Natural killer cell (primary cell): ENCODE results near the gene JOSD1. TPM values are rescaled to one million over a fixed set of nuclear protein-coding genes. Genes with fewer than 3 reads are reported as not detected.
A peak's percentile ranks its signal among the peaks of the same experiment; 100 is the strongest.

Experiments
- ATAC-seq, 3 donors: fragments of 150-1000 bp in 2 of 3; fragments of 200-7000 bp in 1 of 3; cut with Tn5 transposase; 1 replicate in 1 of 3; 2 replicates in 2 of 3; pipeline ENCODE4 v1.10.0; 2021; ENCODE audit warnings: mild to moderate bottlenecking in 2 of 3, moderate library complexity in 2 of 3
- DNase-seq, 2 donors: peaks; one replicate each; pipeline versions ENCODE4 v3.0.0 to v3.0.0-alpha.2; 2013 to 2021; ENCODE audit warnings: mixed read lengths in 1 of 2
- H3K27ac ChIP-seq: one replicate; pipeline ENCODE4 v1.5.1; 2013; ENCODE audit warnings: mild to moderate bottlenecking, low read length
- H3K27me3 ChIP-seq: one replicate; pipeline ENCODE4 v1.6.1; 2013; ENCODE audit warnings: low read length; ENCODE audit not compliant: control insufficient read depth, insufficient read depth
- H3K36me3 ChIP-seq: one replicate; pipeline ENCODE4 v1.6.1; 2013; ENCODE audit warnings: low read length; ENCODE audit not compliant: control insufficient read depth, insufficient read depth
- H3K4me1 ChIP-seq: one replicate; pipeline ENCODE4 v1.6.1; 2013; ENCODE audit warnings: low read length; ENCODE audit not compliant: control insufficient read depth, insufficient read depth
- H3K4me3 ChIP-seq: one replicate; pipeline ENCODE4 v1.5.1; 2013; ENCODE audit warnings: low read length
- H3K9me3 ChIP-seq: one replicate; pipeline ENCODE4 v1.6.1; 2013; ENCODE audit warnings: low read length; ENCODE audit not compliant: control insufficient read depth, insufficient read depth
- H3K27ac Mint-ChIP-seq, 2 donors: one replicate each; pipeline ENCODE4 v1.8.0; 2022; ENCODE audit warnings: mild to moderate bottlenecking in 2 of 2, mixed read lengths in 2 of 2, moderate library complexity in 1 of 2
- H3K27me3 Mint-ChIP-seq, 2 donors: one replicate each; pipeline ENCODE4 v1.8.0; 2022; ENCODE audit warnings: low read depth in 2 of 2, mixed read lengths in 2 of 2
- H3K36me3 Mint-ChIP-seq: one replicate; pipeline ENCODE4 v1.8.0; 2022; ENCODE audit warnings: mixed read lengths
- H3K4me1 Mint-ChIP-seq, 2 donors: one replicate each; pipeline ENCODE4 v1.8.0; 2022; ENCODE audit warnings: mixed read lengths in 2 of 2
- H3K4me3 Mint-ChIP-seq: one replicate; pipeline ENCODE4 v1.8.0; 2022; ENCODE audit warnings: mild to moderate bottlenecking, moderate library complexity, mixed read lengths
- H3K9me3 Mint-ChIP-seq, 2 donors: one replicate each; pipeline ENCODE4 v1.8.0; 2022; ENCODE audit warnings: mixed read lengths in 2 of 2
- CTCF ChIP-seq: fragments of 200-600 bp; IDR thresholded peaks from one replicate; pipeline ENCODE4 v1.8.0; 2022; ENCODE audit warnings: antibody characterized with exemption
- WGBS: methylation state at CpG from one replicate; pipeline ENCODE4 v1.1.7; 2013; ENCODE audit warnings: missing lambda C conversion rate; ENCODE audit not compliant: insufficient coverage; 5-methylcytosine and 5-hydroxymethylcytosine counted together
- intact Hi-C: fragments of 100-400 bp; cut with micrococcal nuclease; formaldehyde crosslinking; loops from one replicate; pipeline ENCODE4 v1.14.2; 2022
- total RNA-seq, 4 donors: library from RNA; stranded (reverse); fragments of 120-200 nt in 1 of 4; gene quantifications; one replicate each; pipeline versions ENCODE4 v1.2.3 to v1.2.4, GENCODE V29; 2013 to 2022

The JOSD1 gene
- total RNA-seq, 3 donors from 2014 or later (not counting 1 experiment from before 2014, with no cell fraction given): 123 to 165 (median 128) TPM

DNA sequence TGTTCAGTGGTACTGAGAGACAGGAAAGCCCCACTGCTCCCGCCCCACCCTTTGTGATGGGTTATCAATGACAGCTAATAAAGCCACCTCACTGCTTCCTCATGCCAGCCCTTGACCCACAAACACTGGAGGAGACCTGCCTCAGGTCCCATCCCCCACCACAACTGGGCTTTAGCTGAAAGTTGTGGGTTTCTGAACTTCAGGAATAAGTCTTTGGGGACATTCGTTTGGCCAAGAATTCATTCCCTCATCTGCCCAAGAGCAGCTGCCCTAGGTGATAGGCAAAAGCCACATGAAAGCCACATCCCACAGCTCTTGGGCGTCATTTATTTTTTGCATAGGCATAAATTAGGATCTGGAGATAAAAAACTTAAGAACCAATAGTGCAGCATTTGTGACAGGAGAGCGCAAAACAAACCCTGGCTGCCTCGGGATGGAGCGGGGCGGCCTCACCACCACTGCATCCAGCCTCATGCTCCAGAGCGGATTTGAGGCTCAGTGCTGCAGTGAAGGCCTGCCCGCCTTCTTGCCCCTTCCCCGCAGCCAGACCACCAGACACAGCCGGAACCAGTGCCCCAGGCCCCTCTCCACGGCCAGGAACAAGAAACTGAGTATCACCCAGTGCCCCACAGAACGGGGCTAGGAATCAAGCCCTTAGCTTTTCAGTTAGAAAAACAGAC lies 33.8 kb upstream of the JOSD1 start:
- Mint-ChIP-seq H3K4me3 (peak overlapping the region; percentile 15), H3K27ac (peak overlapping the region; percentile 83 to 86), H3K27me3 (no peaks in the 10 kb centered on the region), H3K9me3 (no peaks in the 10 kb centered on the region), H3K4me1 (peaks cover 27 to 62% of the 10 kb centered on the region in 2 donors), H3K36me3 (no peaks in the 10 kb centered on the region)
- Histone ChIP-seq H3K4me1 (peaks cover 44% of the 10 kb centered on the region), H3K27me3 (no peaks in the 10 kb centered on the region), H3K9me3 (no peaks in the 10 kb centered on the region), H3K27ac (no peak overlapping the region), H3K36me3 (peaks cover 82% of the 10 kb centered on the region), H3K4me3 (no peak overlapping the region)
- ATAC-seq: no peak
- 84% methylated on average over 12 of the region's 13 CpGs for WGBS
- TF ChIP-seq CTCF: no peak
- DNase-seq: peak in 1 of 2 donors; percentile 38
- intact Hi-C loops: no loop called here

DNA sequence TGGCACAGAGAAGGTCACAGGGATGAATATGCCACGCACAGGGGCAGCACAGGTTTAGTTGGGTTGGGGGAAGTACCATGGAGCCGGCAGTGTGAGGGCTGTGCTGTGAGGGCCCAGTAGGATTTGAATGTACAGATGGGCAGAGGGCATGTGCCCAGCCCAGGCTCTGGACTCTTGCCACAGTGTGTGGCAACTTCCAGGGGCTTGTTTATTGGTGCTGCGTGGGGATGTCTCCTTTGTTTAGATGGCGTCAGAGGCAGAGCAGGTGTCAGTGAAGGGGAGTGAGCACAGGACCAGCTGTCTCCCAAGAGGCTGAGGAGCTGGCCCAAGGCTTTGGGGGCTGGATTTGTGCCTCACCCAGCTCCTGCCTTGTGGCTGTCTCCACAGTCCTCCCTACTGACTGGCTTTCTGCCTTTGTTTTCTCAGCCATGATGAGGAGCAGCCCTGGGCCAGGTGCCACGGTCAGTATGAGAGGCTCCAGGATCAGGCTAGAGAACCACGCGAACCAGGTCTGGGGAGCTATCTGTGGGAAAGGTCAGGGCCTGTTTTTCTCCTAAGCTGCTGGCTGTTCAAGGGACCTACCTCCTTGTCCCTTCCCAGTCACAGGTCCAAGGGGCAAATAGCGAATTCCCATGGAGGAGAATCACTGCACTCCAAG lies 33.1 kb upstream of the JOSD1 start:
- H3K4me3 Mint-ChIP-seq: no peak overlapping the region
- Histone ChIP-seq H3K4me3 (no peak overlapping the region), H3K27ac (peak overlapping the region; percentile 16), H3K36me3 (peaks cover 82% of the 10 kb centered on the region), H3K9me3 (no peaks in the 10 kb centered on the region), H3K27me3 (no peaks in the 10 kb centered on the region), H3K4me1 (peaks cover 37% of the 10 kb centered on the region)
- no peak for TF ChIP-seq CTCF
- H3K27me3 Mint-ChIP-seq: no peaks in the 10 kb centered on the region
- intact Hi-C loops: no loop called here
- ATAC-seq (peak; percentile 5 to 13 (median 7)), DNase-seq (peak in 1 of 2 donors; percentile 35)
- H3K4me1 Mint-ChIP-seq: peaks cover 27 to 62% of the 10 kb centered on the region in 2 donors
- 88% methylated on average over 8 of the region's 8 CpGs for WGBS
- no peaks in the 10 kb centered on the region for H3K9me3 Mint-ChIP-seq
- no peaks in the 10 kb centered on the region for H3K36me3 Mint-ChIP-seq
- H3K27ac Mint-ChIP-seq: peak overlapping the region; percentile 83 to 86

- no peaks in the 10 kb centered on the region for H3K9me3 Mint-ChIP-seq
- intact Hi-C loops: no loop called here
Observed at GRCh38 chr22:38733329-38733723, 32.6 kb upstream of the JOSD1 start.

More at GRCh38 chr22:38733329-38733723, 32.6 kb upstream of the JOSD1 start:
- Histone ChIP-seq H3K27me3 (no peaks in the 10 kb centered on the region), H3K36me3 (peaks cover 82% of the 10 kb centered on the region), H3K27ac (peak overlapping the region; percentile 47), H3K9me3 (no peaks in the 10 kb centered on the region), H3K4me3 (no peak overlapping the region), H3K4me1 (peaks cover 32% of the 10 kb centered on the region)
- H3K27ac Mint-ChIP-seq: peak overlapping the region; percentile 83 to 86
- peak overlapping the region; percentile 50 for H3K4me3 Mint-ChIP-seq
- 38% methylated on average over 3 of the region's 4 CpGs for WGBS
- peak; percentile 56 to 67 (median 61) for ATAC-seq
- peaks cover 27 to 59% of the 10 kb centered on the region in 2 donors for H3K4me1 Mint-ChIP-seq
- TF ChIP-seq CTCF: peak; percentile 76
- no peaks in the 10 kb centered on the region for H3K36me3 Mint-ChIP-seq
- peak in 1 of 2 donors; percentile 75 for DNase-seq
- H3K27me3 Mint-ChIP-seq: no peaks in the 10 kb centered on the region
